ENCODE measurements around the gene NOD2.

DNA sequence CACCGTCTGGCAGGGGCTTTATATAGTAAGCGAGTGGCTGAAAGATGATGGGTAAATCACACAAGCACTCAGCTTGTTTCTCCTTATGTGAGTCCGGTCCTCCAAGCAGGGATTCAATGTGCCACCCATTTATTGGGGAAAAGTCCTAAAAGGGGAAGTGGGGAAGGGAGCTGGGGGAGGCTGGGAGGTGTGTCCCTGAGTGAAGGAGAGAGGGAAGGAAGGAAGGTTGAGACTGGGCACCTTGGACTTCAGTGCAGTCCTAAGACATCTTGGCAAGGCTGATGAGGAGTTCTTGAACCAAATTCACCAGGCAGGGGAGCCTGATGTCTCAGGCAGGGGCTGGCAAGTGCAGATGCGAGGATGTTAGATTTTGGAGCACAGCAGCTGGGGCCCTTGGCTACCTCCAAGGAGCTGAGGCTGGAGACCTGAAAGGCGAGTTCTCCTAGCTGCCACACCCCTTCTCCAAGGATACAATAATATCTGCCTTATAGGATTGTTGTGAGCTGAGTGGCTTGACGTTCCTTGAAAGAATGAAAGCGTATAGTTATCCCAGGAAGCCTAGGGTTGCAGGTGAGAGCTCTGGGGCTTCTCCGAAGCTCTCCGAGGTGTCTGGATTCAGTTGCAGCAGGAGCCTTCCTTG, 25.5 kb downstream of the NOD2 start:
- TF ChIP-seq, protein P1, sequence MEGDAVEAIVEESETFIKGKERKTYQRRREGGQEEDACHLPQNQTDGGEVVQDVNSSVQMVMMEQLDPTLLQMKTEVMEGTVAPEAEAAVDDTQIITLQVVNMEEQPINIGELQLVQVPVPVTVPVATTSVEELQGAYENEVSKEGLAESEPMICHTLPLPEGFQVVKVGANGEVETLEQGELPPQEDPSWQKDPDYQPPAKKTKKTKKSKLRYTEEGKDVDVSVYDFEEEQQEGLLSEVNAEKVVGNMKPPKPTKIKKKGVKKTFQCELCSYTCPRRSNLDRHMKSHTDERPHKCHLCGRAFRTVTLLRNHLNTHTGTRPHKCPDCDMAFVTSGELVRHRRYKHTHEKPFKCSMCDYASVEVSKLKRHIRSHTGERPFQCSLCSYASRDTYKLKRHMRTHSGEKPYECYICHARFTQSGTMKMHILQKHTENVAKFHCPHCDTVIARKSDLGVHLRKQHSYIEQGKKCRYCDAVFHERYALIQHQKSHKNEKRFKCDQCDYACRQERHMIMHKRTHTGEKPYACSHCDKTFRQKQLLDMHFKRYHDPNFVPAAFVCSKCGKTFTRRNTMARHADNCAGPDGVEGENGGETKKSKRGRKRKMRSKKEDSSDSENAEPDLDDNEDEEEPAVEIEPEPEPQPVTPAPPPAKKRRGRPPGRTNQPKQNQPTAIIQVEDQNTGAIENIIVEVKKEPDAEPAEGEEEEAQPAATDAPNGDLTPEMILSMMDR (IDR thresholded peaks at IDR 0.05; ENCODE audit: insufficient read depth, low read depth, low read length): no peak
- no peak for TF ChIP-seq EZH2 (IDR thresholded peaks at IDR 0.05; ENCODE audit: insufficient read depth, low read length)

All from astrocyte (in vitro differentiated cells and primary cell).